SKM-1 treated with dmso at 0.1 percent for 144 hours (cell line): Measurements from ENCODE around the gene ZDHHC7.

Experiments
- DNase-seq: peaks from one replicate; lab custom pipeline; 2025; ENCODE audit not compliant: unreplicated experiment; lab: John Stamatoyannopoulos, UW

The ZDHHC7 gene

GRCh38 chr16:84970447-84971127, 40.7 kb downstream of the ZDHHC7 start:
- DNase-seq, result peak; percentile 37

DNA sequence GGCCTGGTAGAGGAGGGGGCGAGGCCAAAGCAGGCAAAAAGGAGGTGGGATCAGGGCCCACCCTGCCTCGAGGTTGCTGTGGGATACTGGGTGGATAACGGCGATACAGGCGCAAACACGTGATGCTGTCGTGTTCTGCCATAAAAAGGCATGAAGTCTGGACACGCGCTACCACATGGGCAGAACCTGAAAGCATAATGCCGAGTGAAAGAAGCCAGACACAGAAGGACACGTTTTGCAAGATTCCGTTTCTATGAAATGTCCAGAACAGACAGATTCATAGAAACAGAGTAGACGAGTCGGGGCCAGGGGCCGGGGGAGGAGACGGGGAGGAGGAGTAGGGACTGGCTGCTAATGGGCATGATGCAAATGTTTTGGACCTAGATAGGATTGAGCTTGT, 43.5 kb downstream of the ZDHHC7 start:
- DNase-seq, result no peak

DNA sequence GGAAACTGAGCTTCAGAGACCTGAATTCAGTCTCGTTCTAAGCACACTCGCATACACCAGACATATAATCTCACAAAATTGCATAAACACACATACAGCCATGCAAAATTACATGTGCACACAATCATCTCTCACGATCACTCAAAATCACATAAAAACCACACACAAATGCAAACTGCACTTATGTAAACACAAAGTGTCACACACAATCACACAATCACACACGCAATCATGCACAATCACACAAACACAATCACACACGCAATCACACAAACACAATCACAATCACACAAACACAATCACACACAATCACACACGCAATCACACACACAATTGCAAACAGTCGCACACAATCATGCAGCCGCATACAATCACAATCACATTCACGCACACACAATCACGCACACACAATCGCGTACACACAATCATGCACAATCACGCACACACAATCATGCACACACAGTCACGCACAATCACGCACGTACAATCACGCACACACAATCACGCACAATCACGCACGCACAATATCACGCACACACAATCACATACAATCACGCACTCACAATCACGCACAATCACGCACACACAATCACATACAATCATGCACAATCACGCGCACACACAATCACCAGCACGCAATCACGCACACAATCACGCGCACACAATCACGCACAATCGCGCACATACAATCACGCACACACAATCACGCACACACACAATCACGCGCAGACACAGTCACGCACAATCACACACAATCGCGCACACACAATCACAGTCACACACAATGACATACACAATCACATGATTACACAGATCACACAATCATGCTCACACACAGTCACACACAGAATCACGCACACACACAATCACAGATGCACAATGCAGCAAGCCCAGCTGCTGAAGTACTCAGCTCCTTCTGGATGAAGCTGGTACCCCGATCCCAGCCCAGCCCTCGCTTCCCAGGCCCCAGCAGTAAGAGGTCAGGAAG, 45.6 kb downstream of the ZDHHC7 start:
- DNase-seq, result no peak

DNA sequence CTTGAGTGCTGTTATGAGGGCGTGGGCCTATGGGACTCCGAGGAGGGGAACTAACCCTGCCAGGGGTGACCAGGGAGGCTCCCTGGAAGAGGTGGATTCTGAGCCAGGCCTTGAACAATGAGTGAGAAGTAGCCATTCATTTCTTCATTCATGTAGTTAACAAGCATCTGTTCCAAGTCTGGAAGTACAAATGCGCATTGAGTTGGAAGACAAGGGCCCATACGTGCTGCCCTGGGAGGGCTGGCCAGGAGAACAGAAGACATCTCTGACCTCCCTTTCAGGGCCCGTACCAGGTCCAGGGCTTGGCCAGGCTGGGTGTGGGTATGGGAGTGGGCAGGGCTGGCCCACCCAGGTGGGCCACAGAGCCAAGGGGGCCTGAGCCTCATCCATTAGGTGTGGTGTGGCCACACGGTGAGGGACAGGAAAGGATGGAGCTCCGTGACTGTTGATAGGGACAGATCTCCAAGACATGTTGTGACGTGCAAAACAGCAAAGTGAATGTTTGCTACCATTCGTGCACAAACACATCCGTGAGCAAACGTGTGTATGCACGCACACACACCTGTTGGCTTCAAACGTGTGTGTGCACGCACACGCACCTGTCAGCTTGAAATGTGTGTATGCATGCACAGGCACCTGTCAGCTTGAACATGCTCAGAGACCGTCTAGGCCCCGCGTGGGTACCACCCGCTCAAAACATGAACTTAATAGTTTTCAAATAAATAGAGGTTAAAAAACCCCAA, 46.8 kb downstream of the ZDHHC7 start:
- DNase-seq, result no peak

DNA sequence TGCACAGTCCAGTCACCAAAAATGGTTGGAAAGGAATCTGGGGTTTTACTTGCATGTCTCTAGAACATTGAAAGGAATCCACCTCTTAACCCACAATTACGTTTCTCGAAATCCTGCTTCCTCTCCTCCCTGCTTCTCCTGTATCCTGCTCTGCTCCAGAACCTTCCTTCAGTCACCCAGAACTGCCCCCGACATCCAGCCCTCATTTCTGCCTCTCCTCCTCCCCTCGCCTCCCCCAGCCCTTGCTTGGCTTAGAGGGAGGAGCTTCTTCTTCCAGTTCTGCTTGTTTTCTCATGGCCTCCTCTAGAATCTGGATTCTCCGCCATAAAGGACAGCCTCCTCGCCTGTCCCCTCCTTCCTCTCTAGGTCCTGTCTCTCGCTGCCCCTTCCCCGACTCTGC, 48.3 kb downstream of the ZDHHC7 start:
- no peak for DNase-seq

DNA sequence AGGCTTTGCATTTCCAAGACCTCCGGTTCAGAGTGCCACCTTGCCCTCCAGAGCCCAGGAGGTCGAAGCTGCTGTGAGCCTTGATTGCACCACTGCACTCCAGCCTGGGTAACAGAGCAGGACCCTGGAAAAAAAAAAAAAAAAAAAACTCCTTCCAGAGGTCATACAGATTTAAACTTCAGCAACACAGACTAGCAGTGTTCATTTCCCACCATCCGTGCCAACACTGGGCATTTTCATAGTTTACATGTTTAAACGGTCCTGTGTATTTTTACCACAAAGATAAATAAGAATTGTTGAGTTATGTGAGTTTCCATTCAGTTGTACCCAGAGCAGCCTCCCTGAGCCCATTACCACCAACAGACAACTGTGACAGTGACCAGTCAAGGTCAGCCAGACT, 50.4 kb downstream of the ZDHHC7 start:
- no peak for DNase-seq

DNA sequence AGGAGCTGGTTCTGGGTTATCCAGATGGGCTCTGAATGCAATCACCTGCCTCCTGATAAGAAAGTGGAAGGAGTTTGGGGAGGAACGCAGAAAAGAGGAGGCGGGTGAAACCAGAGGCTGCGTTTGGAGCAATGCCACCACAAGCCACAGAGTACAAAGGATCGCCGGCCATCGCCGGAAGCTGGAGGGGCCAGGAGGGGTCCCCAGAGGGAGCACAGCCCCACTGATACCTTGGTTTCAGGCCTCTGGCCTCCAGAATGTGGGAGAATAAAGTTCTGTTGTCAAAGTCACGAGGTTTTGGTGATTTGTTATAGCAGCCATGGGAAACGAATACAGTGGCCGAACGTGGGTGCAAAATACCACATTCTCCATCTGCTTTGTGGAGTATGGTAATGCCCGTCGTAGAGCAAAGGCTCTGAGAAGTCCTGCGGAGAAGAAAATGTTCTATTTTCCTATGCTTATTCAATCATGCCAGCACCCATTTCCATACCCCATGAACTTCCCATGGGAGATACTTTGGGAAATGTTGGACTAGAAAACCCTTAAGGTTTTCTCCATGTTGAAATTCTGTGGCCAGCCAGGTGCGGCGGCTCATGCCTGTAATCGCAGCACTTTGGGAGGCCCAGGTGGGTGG, 51.4 kb downstream of the ZDHHC7 start:
- DNase-seq, result no peak

DNA sequence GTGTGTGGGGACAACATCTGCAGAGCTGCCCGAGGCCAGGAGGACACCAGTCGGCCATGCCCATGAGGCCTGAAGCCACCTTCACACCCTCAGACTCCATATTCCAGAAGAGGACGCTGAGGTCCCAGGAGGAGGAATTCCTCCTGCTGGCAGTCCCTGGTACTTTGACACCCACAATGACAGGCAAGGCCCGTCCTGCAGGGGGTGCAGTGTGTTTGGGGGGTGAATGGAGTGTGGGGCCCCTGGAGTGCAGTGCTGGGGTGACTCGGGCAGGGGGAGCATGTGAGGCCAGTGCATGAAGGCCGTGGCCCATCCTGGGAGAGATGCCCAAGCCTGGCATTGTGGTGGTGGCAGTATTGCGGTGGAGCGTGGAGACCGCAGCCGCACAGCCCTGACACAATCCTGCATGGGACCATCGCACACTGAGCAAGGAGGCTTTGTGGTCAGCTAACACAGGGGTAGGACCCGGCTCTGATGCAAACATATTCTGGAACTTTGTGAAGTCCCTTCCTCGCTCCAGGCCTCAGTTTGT, 52.2 kb downstream of the ZDHHC7 start:
- no peak for DNase-seq

DNA sequence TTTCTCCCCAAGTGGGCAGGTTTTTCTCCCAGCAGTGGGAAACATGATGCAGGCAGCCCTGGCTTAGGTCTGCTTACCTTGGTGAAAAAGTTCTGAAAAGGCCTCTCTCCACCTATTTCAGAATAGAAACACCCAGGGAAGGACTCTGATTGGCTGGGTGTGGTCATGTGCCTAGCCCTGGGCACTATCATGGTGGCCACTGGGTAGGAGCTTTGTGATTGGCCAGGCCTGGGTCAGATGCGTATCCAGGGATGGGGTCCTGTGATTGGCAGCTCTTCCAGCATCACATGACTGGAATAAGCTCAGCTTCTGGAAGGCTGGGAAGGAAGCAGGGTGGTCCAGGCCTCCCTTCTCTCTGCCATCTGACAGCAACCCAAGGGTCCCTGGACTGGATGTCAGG, 53.5 kb downstream of the ZDHHC7 start:
- no peak for DNase-seq

- no peak for DNase-seq
Measured at GRCh38 chr16:84957192-84957591, 54.1 kb downstream of the ZDHHC7 start.

- DNase-seq, result no peak
Measured at GRCh38 chr16:84955427-84955826, 55.9 kb downstream of the ZDHHC7 start.

- DNase-seq, result no peak
Measured at GRCh38 chr16:84953190-84953746, 58.1 kb downstream of the ZDHHC7 start.

DNA sequence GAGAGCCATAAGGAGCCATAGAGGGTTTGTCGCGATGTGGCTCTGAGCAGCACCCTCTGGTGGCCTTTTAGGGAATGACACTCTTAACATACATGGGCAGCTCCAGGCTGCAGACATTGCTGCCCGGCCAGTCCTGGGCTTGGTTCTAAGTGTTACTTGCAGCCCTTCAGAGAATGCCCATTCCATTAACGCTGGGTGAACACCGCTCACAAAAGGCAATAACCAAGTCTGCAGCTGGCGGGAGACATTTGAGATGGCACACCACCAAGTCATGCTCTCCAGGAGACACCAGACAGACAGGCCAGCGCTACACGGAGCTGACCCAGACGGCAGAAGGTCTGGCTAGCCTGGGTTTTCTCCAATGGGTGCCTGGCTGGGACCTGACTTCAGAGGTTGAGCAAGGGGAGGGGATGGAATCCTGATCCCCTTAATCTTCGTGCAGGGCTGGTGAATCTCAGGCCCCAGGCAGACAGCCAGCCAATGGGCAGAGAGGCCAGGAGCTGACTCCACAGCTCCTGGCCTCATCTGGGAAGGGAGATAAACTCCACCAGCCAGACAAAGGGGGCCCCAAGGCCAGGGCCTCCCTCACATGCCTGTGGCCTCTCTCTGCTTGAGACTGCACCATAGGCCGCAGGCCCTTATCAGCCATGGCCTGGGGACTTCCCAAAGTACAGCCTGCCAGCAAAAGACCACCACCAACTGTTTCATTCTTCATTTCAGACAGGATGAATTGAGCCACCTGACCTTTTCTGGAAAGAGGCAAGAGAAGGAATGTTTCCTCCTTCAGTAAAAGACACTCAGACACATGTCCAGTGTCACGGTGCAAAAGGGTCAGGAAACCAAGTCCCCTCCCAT, 58.8 kb downstream of the ZDHHC7 start:
- DNase-seq, result peak; percentile 73

GRCh38 chr16:84950906-84951305, 60.4 kb downstream of the ZDHHC7 start:
- DNase-seq, result peak; percentile 15

- no peak for DNase-seq
Measured at GRCh38 chr16:84949772-84950436, 61.4 kb downstream of the ZDHHC7 start.

GRCh38 chr16:84948851-84949610, 62.3 kb downstream of the ZDHHC7 start:
- no peak for DNase-seq

DNA sequence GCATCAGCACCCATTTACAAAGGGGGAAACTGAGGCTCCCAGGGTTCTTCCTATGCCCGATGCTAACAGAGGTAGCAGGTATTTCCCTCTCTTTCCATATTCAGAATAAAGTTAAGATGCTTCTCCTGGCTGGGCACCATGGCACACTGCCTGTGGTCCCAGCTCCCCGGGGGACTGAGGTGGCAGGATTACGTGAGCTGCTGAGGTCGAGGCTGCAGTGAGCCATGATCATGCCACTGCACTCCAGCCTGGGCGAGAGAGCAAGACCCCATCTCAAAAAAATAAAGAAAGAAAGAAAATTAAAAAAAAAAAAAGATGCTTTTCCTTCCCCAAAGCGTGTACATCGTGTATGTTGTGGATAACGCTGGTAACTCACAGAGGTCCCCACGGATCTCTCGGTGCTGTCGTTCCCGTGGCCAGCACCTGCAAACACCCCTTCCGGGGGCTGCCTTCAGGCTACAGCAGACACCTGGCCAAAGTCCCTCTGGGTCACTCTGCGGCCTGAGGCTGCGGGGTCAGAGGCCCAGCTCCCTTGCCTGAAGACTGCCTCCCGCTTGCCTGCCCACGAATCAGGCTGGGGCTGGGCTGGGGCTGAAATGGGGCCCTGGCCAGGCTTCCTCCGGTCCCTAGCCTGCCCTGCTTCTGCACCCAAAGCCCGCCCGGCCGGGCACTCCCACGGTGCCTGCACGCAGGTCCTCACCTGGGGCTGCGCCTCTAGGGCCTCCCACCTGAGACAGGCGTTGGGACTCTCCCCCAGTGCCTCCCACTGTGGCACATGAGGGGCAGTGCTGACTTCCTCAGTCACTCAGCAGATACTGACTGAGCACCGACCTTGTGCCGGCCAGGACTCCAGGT, 63.1 kb downstream of the ZDHHC7 start:
- DNase-seq, result no peak
